Esophagus mucosa (tissue), 1 donor: Measurements from ENCODE around the gene NPFFR1. TPM values are rescaled to one million over a fixed set of nuclear protein-coding genes. Genes with fewer than 3 reads are reported as not detected.
"Not testable (repeated sequence)": the region's sequence is repeated elsewhere in the genome, so short reads cannot be mapped to it uniquely, and the experiment has no call there.

Source experiments
- ATAC-seq: fragments of 200-7000 bp; cut with Tn5 transposase; one replicate; pipeline ENCODE4 v1.9.1; 2020
- total RNA-seq: library from RNA; stranded (reverse); gene quantifications from one replicate; pipeline ENCODE4 v1.2.4, GENCODE V29; 2023
- donor health status: DM: yes; HTN: yes; CAD: no.

The NPFFR1 gene
- total RNA-seq, 1 donor from 2014 or later: 0.04 TPM

- not testable (repeated sequence) for ATAC-seq
Measured at GRCh38 chr10:70222811-70223447, 60.9 kb downstream of the NPFFR1 start.

- peak; percentile 88 for ATAC-seq
Measured at GRCh38 chr10:70222340-70222794, 61.4 kb downstream of the NPFFR1 start.

GRCh38 chr10:70221030-70221429, 62.8 kb downstream of the NPFFR1 start:
- ATAC-seq: no peak

- ATAC-seq: no peak
Measured at GRCh38 chr10:70212879-70213278, 70.9 kb downstream of the NPFFR1 start.

GRCh38 chr10:70212277-70212676, 71.5 kb downstream of the NPFFR1 start:
- ATAC-seq: no peak

GRCh38 chr10:70206762-70207161, 77.0 kb downstream of the NPFFR1 start:
- no peak for ATAC-seq

- ATAC-seq: no peak
Measured at GRCh38 chr10:70201105-70201504, 82.7 kb downstream of the NPFFR1 start.

- ATAC-seq: no peak
Measured at GRCh38 chr10:70198696-70199466, 84.9 kb downstream of the NPFFR1 start.

Other genes with a start within 250 kb of the NPFFR1 start
- gene MACROH2A2, start 231.2 kb downstream of the NPFFR1 start, total RNA-seq: 18.8 TPM
- 3.7 TPM for gene AIFM2, start 151.2 kb downstream of the NPFFR1 start, total RNA-seq
- 16.0 TPM for gene TYSND1, start 137.3 kb downstream of the NPFFR1 start, total RNA-seq
- 67.6 TPM for gene SAR1A, start 113.5 kb downstream of the NPFFR1 start, total RNA-seq
- 158 TPM for gene PPA1, start 50.6 kb downstream of the NPFFR1 start, total RNA-seq
- gene LRRC20, start 98.6 kb upstream of the NPFFR1 start, total RNA-seq: 7.5 TPM
- gene EIF4EBP2, start 120.1 kb upstream of the NPFFR1 start, total RNA-seq: 33.0 TPM
- gene NODAL, start 157.7 kb upstream of the NPFFR1 start, total RNA-seq: 0.48 TPM
- 4.6 TPM for gene PALD1, start 194.8 kb upstream of the NPFFR1 start, total RNA-seq